ENCODE measurements around the gene MRPS6. TPM values are rescaled to one million over a fixed set of nuclear protein-coding genes. Genes with fewer than 3 reads are reported as not detected.

MRPS6 gene
- total and polyA plus RNA-seq, 10 of the 15 experiments (the other 5 are each of a cell fraction or from before 2014, with no cell fraction given) = 32.5 to 232 (median 90.3) TPM

DNA sequence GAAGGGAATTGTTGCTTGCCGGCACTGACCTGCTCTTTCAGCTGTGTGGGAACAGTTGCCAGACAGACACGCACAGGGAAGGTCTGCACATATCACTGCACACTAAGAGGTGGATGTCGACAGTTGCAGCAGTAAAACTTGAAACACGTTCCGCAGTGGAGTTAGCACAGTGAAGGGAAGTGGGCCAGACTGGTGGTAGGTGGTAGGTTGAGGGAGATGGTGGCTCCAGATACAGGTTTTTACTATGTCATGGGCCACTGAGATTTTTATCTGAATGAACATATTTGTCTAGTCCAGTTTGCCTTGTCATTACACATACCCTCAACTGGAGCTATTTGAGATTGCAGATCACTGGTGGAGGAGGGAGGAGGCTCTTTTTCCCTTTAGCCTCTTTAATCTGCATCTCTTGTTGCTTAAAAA is 13.5 kb downstream of the MRPS6 start:
- Histone ChIP-seq H3K9ac (ENCODE audit: control insufficient read depth, insufficient read depth, low read length) (no peak overlapping the region), H3K4me3 (no peak overlapping the region), H3K27me3 (replicated peaks in 1 of 2; ENCODE audit: control insufficient read depth in 2 of 2, insufficient read depth in 2 of 2, low read length in 1 of 2) (no peaks in the 10 kb centered on the region), H3K4me1 (ENCODE audit: control insufficient read depth, insufficient read depth, low read length) (peaks cover 18% of the 10 kb centered on the region), H3K27ac (ENCODE audit: control insufficient read depth, insufficient read depth) (no peak overlapping the region), H3K36me3 (ENCODE audit: control insufficient read depth in 2 of 2, insufficient read depth in 2 of 2, low read length in 1 of 2) (peaks cover 0 to 4% of the 10 kb centered on the region in 2 experiments; a peak in 3 of 4 replicates), H4K20me1 (ENCODE audit: control insufficient read depth, insufficient read depth) (no peaks in the 10 kb centered on the region), H3K79me2 (ENCODE audit: control insufficient read depth, insufficient read depth, low read length) (peaks cover 85% of the 10 kb centered on the region), H3K4me2 (ENCODE audit: control insufficient read depth, insufficient read depth) (no peak overlapping the region), H2AFZ (ENCODE audit: control insufficient read depth, low read depth, low read length) (no peak overlapping the region), H3K9me3 (replicated peaks; ENCODE audit: control insufficient read depth, insufficient read depth, low read length) (no peaks in the 10 kb centered on the region)
- ChIA-PET SMC1A (ENCODE audit: uncharacterized antibody, unreplicated experiment) (interaction anchor here (0.7 to 2.3 kb wide), 7 partner anchors 8 to 34 kb away, joined by 3 to 9 read pairs (median 4); no protein-coding TSS in a partner anchor), POLR2A (interaction anchor here (1.1 kb wide), 1 partner anchor 11 kb away, joined by 3 read pairs; no protein-coding TSS in a partner anchor), RAD21 (ENCODE audit: unreplicated experiment) (interaction anchor here (1.2 to 1.3 kb wide), 2 partner anchors 9 to 67 kb away, joined by 4 read pairs; no protein-coding TSS in a partner anchor), CTCF (interaction anchor here (0.7 to 1.6 kb wide), 5 partner anchors 63 to 162 kb away, joined by 3 to 7 read pairs (median 3); no protein-coding TSS in a partner anchor)
- DNase-seq (ENCODE audit: low read depth, low spot score) (no peak), FAIRE-seq (no peak), ATAC-seq (no peak)
- TF ChIP-seq, protein P1, sequence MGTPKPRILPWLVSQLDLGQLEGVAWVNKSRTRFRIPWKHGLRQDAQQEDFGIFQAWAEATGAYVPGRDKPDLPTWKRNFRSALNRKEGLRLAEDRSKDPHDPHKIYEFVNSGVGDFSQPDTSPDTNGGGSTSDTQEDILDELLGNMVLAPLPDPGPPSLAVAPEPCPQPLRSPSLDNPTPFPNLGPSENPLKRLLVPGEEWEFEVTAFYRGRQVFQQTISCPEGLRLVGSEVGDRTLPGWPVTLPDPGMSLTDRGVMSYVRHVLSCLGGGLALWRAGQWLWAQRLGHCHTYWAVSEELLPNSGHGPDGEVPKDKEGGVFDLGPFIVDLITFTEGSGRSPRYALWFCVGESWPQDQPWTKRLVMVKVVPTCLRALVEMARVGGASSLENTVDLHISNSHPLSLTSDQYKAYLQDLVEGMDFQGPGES (IDR thresholded peaks at IDR 0.05) = no peak
- TF ChIP-seq MYC (IDR thresholded peaks at IDR 0.05; ENCODE audit: insufficient read depth, insufficient read length, insufficient replicate concordance, low read length, severe bottlenecking) = no peak
- intact Hi-C loops (cut with micrococcal nuclease; ENCODE audit: unreplicated experiment) (no loop called here), in situ Hi-C loops (cut with MboI) (loop anchor here (10.0 kb wide), 1 partner anchor 162 kb away; no protein-coding TSS in a partner anchor)
- BruUV-seq (replicated peaks) = no TSS peak
- 100% methylated on average over 5 of the region's 5 CpGs for WGBS (ENCODE audit: insufficient coverage, insufficient replicate concordance, low lambda C conversion rate, missing lambda C conversion rate)

DNA sequence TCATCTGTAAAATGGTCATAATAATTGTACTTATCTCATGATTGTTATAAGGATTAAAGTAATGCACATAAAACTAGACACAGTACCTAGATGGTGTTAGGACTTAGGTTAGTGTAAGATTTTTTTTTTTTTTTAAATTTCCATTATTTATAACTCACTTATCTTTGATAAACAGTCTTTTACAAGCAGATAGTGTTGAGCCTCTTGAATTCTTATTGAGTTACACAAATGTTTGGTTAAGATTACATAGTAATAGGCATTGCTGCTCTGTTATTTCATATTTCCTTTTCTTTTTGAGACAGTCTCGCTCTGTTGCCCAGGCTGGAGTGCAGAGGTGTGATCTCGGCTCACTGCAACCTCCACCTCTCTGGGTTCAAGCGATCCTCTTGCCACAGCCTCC is 15.4 kb downstream of the MRPS6 start:
- no peak overlapping the region for H2AFZ ChIP-seq (ENCODE audit: control insufficient read depth, low read depth, low read length)
- no peaks in the 10 kb centered on the region for H4K20me1 ChIP-seq (ENCODE audit: control insufficient read depth, insufficient read depth)
- SMC1A ChIA-PET (ENCODE audit: uncharacterized antibody, unreplicated experiment) = interaction anchor here (1.5 to 1.7 kb wide), 2 partner anchors 10 to 12 kb away, joined by 4 to 5 read pairs; no protein-coding TSS in a partner anchor
- no peak overlapping the region for H3K4me3 ChIP-seq
- peaks cover 71% of the 10 kb centered on the region for H3K79me2 ChIP-seq (ENCODE audit: control insufficient read depth, insufficient read depth, low read length)
- H3K27me3 ChIP-seq (replicated peaks in 1 of 2; ENCODE audit: control insufficient read depth in 2 of 2, insufficient read depth in 2 of 2, low read length in 1 of 2) = no peaks in the 10 kb centered on the region
- WGBS (ENCODE audit: insufficient coverage, insufficient replicate concordance, low lambda C conversion rate, missing lambda C conversion rate) = 95% methylated on average over 3 of the region's 3 CpGs
- H3K9ac ChIP-seq (ENCODE audit: control insufficient read depth, insufficient read depth, low read length) = no peak overlapping the region
- intact Hi-C loops (cut with micrococcal nuclease; ENCODE audit: unreplicated experiment) (no loop called here), in situ Hi-C loops (cut with MboI) (loop anchor here (10.0 kb wide), 1 partner anchor 164 kb away; no protein-coding TSS in a partner anchor)
- BruUV-seq (replicated peaks) = no TSS peak
- peaks cover 0 to 5% of the 10 kb centered on the region in 2 experiments; a peak in 2 of 4 replicates for H3K36me3 ChIP-seq (ENCODE audit: control insufficient read depth in 2 of 2, insufficient read depth in 2 of 2, low read length in 1 of 2)
- H3K9me3 ChIP-seq (replicated peaks; ENCODE audit: control insufficient read depth, insufficient read depth, low read length) = no peaks in the 10 kb centered on the region
- CTCF ChIA-PET = interaction anchor here (0.6 to 1.1 kb wide), 2 partner anchors 40 to 140 kb away, joined by 3 read pairs; no protein-coding TSS in a partner anchor
- POLR2A ChIA-PET = interaction anchor here (0.6 to 1.5 kb wide), 2 partner anchors 11 to 151 kb away, joined by 3 to 4 read pairs; no protein-coding TSS in a partner anchor
- DNase-seq (ENCODE audit: low read depth, low spot score) = no peak
- no peak overlapping the region for H3K4me2 ChIP-seq (ENCODE audit: control insufficient read depth, insufficient read depth)
- H3K27ac ChIP-seq (ENCODE audit: control insufficient read depth, insufficient read depth) = no peak overlapping the region
- FAIRE-seq = no peak
- RAD21 ChIA-PET (ENCODE audit: unreplicated experiment) = interaction anchor here (1.0 kb wide), 1 partner anchor 164 kb away, joined by 3 read pairs; no protein-coding TSS in a partner anchor
- H3K4me1 ChIP-seq (ENCODE audit: control insufficient read depth, insufficient read depth, low read length) = no peaks in the 10 kb centered on the region; the same call in 1 of the 2 replicates
- no peak for ATAC-seq
- TF ChIP-seq GABPA (IDR thresholded peaks at IDR 0.05; ENCODE audit: low read depth) (no peak), YY1 (IDR thresholded peaks at IDR 0.05; ENCODE audit: low read depth, low read length) (no peak), RELA (IDR thresholded peaks at IDR 0.05; ENCODE audit: borderline replicate concordance, partially characterized antibody) (no peak), SREBF2 (IDR thresholded peaks at IDR 0.05; ENCODE audit: low read length) (no peak), STAT3 (IDR thresholded peaks at IDR 0.05; ENCODE audit: low read depth, low read length) (no peak), NRF1 (conservative IDR thresholded peaks at IDR 0.05; ENCODE audit: low read depth, low read length) (no peak), CBFB (IDR thresholded peaks at IDR 0.05; ENCODE audit: low read depth) (no peak)
- TF ChIP-seq, protein P2, sequence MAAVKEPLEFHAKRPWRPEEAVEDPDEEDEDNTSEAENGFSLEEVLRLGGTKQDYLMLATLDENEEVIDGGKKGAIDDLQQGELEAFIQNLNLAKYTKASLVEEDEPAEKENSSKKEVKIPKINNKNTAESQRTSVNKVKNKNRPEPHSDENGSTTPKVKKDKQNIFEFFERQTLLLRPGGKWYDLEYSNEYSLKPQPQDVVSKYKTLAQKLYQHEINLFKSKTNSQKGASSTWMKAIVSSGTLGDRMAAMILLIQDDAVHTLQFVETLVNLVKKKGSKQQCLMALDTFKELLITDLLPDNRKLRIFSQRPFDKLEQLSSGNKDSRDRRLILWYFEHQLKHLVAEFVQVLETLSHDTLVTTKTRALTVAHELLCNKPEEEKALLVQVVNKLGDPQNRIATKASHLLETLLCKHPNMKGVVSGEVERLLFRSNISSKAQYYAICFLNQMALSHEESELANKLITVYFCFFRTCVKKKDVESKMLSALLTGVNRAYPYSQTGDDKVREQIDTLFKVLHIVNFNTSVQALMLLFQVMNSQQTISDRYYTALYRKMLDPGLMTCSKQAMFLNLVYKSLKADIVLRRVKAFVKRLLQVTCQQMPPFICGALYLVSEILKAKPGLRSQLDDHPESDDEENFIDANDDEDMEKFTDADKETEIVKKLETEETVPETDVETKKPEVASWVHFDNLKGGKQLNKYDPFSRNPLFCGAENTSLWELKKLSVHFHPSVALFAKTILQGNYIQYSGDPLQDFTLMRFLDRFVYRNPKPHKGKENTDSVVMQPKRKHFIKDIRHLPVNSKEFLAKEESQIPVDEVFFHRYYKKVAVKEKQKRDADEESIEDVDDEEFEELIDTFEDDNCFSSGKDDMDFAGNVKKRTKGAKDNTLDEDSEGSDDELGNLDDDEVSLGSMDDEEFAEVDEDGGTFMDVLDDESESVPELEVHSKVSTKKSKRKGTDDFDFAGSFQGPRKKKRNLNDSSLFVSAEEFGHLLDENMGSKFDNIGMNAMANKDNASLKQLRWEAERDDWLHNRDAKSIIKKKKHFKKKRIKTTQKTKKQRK (IDR thresholded peaks at IDR 0.05; ENCODE audit: low read depth, low read length) = no peak
- TF ChIP-seq, protein P3, sequence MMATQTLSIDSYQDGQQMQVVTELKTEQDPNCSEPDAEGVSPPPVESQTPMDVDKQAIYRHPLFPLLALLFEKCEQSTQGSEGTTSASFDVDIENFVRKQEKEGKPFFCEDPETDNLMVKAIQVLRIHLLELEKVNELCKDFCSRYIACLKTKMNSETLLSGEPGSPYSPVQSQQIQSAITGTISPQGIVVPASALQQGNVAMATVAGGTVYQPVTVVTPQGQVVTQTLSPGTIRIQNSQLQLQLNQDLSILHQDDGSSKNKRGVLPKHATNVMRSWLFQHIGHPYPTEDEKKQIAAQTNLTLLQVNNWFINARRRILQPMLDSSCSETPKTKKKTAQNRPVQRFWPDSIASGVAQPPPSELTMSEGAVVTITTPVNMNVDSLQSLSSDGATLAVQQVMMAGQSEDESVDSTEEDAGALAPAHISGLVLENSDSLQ (IDR thresholded peaks at IDR 0.05) = no peak

Data from GM12878 (cell line).